HFF-Myc (cell line): ENCODE results near the gene DIPK1C.

ENCODE experiments used
- DNase-seq: peaks from one replicate; pipeline ENCODE4 v3.0.0-alpha.2; 2011; ENCODE audit warnings: low read depth; ENCODE audit errors: extremely low read depth
- H3K4me3 ChIP-seq: replicated peaks from 2 replicates; pipeline ENCODE4 v1.5.1; 2011; ENCODE audit warnings: low read depth, mild to moderate bottlenecking, control low read depth, low read length
- TF ChIP-seq, protein P1 (sequence below): IDR thresholded peaks from 2 replicates; pipeline ENCODE4 v1.5.1; 2012; ENCODE audit warnings: mild to moderate bottlenecking, low read depth, low read length, control low read depth; ENCODE audit errors: missing control alignments

The DIPK1C gene

GRCh38 chr18:74482697-74483096 is 25.6 kb upstream of the DIPK1C start:
- TF ChIP-seq, protein P1, sequence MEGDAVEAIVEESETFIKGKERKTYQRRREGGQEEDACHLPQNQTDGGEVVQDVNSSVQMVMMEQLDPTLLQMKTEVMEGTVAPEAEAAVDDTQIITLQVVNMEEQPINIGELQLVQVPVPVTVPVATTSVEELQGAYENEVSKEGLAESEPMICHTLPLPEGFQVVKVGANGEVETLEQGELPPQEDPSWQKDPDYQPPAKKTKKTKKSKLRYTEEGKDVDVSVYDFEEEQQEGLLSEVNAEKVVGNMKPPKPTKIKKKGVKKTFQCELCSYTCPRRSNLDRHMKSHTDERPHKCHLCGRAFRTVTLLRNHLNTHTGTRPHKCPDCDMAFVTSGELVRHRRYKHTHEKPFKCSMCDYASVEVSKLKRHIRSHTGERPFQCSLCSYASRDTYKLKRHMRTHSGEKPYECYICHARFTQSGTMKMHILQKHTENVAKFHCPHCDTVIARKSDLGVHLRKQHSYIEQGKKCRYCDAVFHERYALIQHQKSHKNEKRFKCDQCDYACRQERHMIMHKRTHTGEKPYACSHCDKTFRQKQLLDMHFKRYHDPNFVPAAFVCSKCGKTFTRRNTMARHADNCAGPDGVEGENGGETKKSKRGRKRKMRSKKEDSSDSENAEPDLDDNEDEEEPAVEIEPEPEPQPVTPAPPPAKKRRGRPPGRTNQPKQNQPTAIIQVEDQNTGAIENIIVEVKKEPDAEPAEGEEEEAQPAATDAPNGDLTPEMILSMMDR, result no peak
- no peak for DNase-seq
- no peak overlapping the region for H3K4me3 ChIP-seq

DNA sequence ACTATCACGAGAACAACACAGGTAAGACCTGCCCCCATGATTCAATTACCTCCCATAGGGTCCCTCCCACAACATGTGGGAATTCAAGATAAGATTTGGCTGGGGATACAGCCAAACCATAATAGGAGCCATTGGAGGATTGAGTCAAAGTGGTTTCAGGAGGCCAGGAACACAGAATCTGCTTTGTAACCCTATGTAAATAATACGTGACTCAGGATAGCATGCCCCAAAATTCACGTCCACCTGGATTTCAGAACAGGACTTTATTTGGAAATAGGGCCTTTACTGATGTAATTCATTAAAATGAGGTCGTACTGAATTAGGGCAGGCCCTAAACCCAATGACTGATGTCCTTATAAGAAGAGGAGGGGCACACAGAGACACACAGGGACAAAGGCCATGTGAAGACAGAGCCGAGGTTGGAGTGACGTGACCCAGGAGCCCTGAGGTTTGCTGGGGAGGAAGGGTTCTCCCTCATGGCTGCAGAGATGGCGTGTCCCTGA is 23.1 kb upstream of the DIPK1C start:
- no peak overlapping the region for H3K4me3 ChIP-seq
- TF ChIP-seq, protein P1, result no peak
- no peak for DNase-seq

- no peak for DNase-seq
Observed at GRCh38 chr18:74479486-74480148, 22.5 kb upstream of the DIPK1C start.

DNA sequence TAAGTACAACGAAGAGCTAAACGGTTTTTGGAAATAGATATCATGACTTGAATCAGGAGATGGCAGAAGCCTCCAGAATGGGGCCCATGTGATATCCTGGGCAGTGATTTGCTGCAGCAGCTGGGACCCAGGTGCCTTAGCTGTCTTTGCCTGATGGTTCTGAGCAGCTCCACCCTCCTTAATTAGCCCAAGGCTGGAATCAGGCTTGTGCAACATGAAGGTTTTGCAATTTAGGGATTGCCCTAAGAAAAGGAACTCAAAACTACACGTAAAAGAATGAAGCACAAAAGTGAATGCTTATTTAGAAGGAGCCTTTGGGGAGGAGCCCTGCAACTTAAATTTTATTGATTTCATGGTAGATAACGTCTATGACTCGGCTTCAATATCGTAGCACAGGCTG is 21.8 kb upstream of the DIPK1C start:
- TF ChIP-seq, protein P1, result no peak
- H3K4me3 ChIP-seq, result no peak overlapping the region
- DNase-seq, result no peak

More at GRCh38 chr18:74479486-74480148, 22.5 kb upstream of the DIPK1C start:
- TF ChIP-seq, protein P1, result no peak
- no peak overlapping the region for H3K4me3 ChIP-seq

DNA sequence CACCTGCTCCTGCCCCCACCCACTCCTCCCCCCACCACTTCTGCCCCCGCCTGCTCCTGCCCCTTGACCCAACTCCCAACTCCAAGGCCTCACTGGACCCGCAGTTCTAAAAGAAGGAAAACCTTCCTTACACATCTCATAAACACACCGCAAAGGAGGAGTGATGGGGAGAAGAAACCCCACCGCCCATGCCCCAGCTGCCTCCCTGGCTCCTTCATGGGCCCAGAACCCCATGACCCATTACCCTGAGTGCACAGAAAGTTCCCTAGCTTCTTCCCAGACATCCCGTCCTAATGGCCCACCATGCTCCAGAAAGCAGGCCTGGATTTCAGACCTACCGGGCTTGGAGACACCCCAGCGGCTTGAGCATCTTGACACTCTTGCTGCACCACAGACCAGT is 21.2 kb upstream of the DIPK1C start:
- H3K4me3 ChIP-seq, result no peak overlapping the region
- TF ChIP-seq, protein P1, result no peak
- no peak for DNase-seq

- TF ChIP-seq, protein P1, result no peak
- no peak overlapping the region for H3K4me3 ChIP-seq
- DNase-seq, result no peak
Observed at GRCh38 chr18:74477771-74478170, 20.7 kb upstream of the DIPK1C start.

DNA sequence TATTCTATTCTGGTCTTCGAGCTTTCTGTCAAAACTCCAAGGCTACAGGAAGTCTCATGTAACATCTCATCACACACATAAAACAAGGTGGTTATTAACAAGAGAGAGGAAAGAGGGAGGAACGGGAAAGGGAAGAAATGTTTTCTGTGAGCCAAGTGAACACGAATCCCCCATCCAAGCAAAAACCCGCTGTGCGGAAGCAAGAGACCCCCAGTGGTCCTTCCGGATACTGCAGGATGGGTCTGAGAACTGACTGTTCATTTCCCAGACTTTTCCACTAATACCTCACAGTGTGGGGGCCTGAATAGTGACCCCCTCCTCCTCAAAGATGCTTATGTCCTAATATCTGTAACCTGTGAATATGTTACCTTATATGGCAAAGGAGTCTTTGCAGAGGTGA is 19.0 kb upstream of the DIPK1C start:
- TF ChIP-seq, protein P1, result peak; percentile 76
- DNase-seq, result no peak
- no peak overlapping the region for H3K4me3 ChIP-seq
